Measurements from ENCODE around the gene GNAZ.
"Not testable (repeated sequence)": the region's sequence is repeated elsewhere in the genome, so short reads cannot be mapped to it uniquely, and the experiment has no call there.

GNAZ gene

GRCh38 chr22:23034621-23035556 is 35.4 kb upstream of the GNAZ start:
- no peaks in the 10 kb centered on the region for H3K4me1 ChIP-seq (ENCODE audit: insufficient read depth, low read length)
- H3K27me3 ChIP-seq (ENCODE audit: insufficient read depth, low read length) = peaks cover 3% of the 10 kb centered on the region
- no peaks in the 10 kb centered on the region for H3K9me3 ChIP-seq (ENCODE audit: low read length)
- no peaks in the 10 kb centered on the region for H3K36me3 ChIP-seq (ENCODE audit: insufficient read depth, low read length)
- H2AFZ ChIP-seq (ENCODE audit: low read depth, low read length) = no peak overlapping the region
- H3K4me3 ChIP-seq (ENCODE audit: low read length) = no peak overlapping the region

GRCh38 chr22:23035557-23036277 is 34.6 kb upstream of the GNAZ start:
- Histone ChIP-seq H3K4me1 (ENCODE audit: insufficient read depth, low read length) (no peaks in the 10 kb centered on the region), H3K9me3 (ENCODE audit: low read length) (no peaks in the 10 kb centered on the region), H3K36me3 (ENCODE audit: insufficient read depth, low read length) (no peaks in the 10 kb centered on the region), H2AFZ (ENCODE audit: low read depth, low read length) (no peak overlapping the region), H3K27me3 (ENCODE audit: insufficient read depth, low read length) (peaks cover 3% of the 10 kb centered on the region), H3K4me3 (ENCODE audit: low read length) (no peak overlapping the region)

DNA sequence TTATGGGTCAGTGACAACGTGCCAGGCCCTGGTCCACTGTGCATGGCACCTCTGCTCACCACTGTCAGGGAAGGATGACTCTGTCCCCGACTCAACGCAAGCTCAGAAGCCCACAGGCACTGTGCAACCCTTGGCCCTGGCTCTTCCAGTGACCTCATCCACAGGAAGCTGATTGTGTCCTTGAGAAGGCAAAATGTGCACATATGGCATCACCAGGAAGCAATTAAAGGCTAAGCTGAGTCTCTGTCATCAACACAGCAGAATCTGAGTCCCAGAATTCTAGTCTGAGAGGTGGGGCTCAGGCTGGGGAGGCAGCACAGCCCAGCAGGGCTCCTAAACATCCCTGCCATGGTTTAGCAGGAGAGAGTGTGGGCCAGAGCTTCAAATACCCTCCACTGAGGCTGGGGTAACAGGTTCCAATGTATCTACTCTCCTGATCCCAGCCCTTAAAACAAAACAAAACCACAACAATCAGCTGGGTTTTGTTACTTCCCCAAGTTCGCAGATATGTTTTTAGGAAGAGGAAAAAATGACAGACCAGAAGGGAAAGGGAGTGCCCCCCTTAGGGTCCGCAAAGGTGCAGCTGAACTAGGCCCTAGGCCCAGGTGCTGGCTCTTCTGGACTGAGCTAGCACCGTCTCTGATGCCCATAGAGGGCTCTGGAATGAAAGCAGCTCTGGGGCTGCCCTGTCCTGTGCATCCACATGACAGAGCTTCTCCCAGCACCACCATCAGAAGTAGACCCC is 33.5 kb upstream of the GNAZ start:
- Histone ChIP-seq H3K4me3 (ENCODE audit: low read length) (no peak overlapping the region), H2AFZ (ENCODE audit: low read depth, low read length) (no peak overlapping the region), H3K27me3 (ENCODE audit: insufficient read depth, low read length) (peaks cover 7% of the 10 kb centered on the region), H3K9me3 (ENCODE audit: low read length) (no peaks in the 10 kb centered on the region), H3K36me3 (ENCODE audit: insufficient read depth, low read length) (no peaks in the 10 kb centered on the region), H3K4me1 (ENCODE audit: insufficient read depth, low read length) (no peaks in the 10 kb centered on the region)

GRCh38 chr22:23037429-23038333 is 32.6 kb upstream of the GNAZ start:
- H2AFZ ChIP-seq (ENCODE audit: low read depth, low read length) = no peak overlapping the region
- no peaks in the 10 kb centered on the region for H3K4me1 ChIP-seq (ENCODE audit: insufficient read depth, low read length)
- H3K36me3 ChIP-seq (ENCODE audit: insufficient read depth, low read length) = no peaks in the 10 kb centered on the region
- H3K4me3 ChIP-seq (ENCODE audit: low read length) = no peak overlapping the region
- H3K27me3 ChIP-seq (ENCODE audit: insufficient read depth, low read length) = peaks cover 8% of the 10 kb centered on the region
- no peaks in the 10 kb centered on the region for H3K9me3 ChIP-seq (ENCODE audit: low read length)

GRCh38 chr22:23038334-23038642 is 32.0 kb upstream of the GNAZ start:
- Histone ChIP-seq H3K4me3 (ENCODE audit: low read length) (no peak overlapping the region), H3K4me1 (ENCODE audit: insufficient read depth, low read length) (no peaks in the 10 kb centered on the region), H3K27me3 (ENCODE audit: insufficient read depth, low read length) (peaks cover 8% of the 10 kb centered on the region), H3K9me3 (ENCODE audit: low read length) (no peaks in the 10 kb centered on the region), H2AFZ (ENCODE audit: low read depth, low read length) (no peak overlapping the region), H3K36me3 (ENCODE audit: insufficient read depth, low read length) (no peaks in the 10 kb centered on the region)

- Histone ChIP-seq H2AFZ (ENCODE audit: low read depth, low read length) (no peak overlapping the region), H3K4me1 (ENCODE audit: insufficient read depth, low read length) (no peaks in the 10 kb centered on the region), H3K36me3 (ENCODE audit: insufficient read depth, low read length) (no peaks in the 10 kb centered on the region), H3K9me3 (ENCODE audit: low read length) (no peaks in the 10 kb centered on the region), H3K4me3 (ENCODE audit: low read length) (no peak overlapping the region), H3K27me3 (ENCODE audit: insufficient read depth, low read length) (peaks cover 5% of the 10 kb centered on the region)
Observed at GRCh38 chr22:23038902-23039301, 31.4 kb upstream of the GNAZ start.

DNA sequence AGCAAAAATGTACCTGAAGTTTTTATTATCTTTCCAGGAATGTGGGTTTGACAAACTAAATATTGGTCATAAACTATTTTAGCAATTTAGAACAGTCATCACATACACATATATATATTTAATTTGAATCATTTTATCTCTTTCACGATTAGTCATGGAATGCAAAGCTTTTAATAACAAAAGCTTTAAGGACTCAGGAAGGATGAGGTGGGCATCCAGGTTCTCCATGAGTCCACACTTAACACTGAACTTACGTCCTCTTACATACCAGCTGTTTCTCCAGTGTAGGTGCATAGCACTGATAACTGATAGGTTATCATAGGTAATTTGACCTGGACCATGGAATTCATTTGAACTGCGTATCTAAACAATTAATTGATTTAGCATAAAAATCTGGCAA is 28.1 kb upstream of the GNAZ start:
- no peaks in the 10 kb centered on the region for H3K9me3 ChIP-seq (ENCODE audit: low read length)

GRCh38 chr22:23044570-23044969 is 25.7 kb upstream of the GNAZ start:
- H3K4me3 ChIP-seq (ENCODE audit: low read length) = no peak overlapping the region
- no peak overlapping the region for H2AFZ ChIP-seq (ENCODE audit: low read depth, low read length)
- no peaks in the 10 kb centered on the region for H3K4me1 ChIP-seq (ENCODE audit: insufficient read depth, low read length)
- H3K27me3 ChIP-seq (ENCODE audit: insufficient read depth, low read length) = peaks cover 5% of the 10 kb centered on the region
- H3K36me3 ChIP-seq (ENCODE audit: insufficient read depth, low read length) = no peaks in the 10 kb centered on the region
- H3K9me3 ChIP-seq (ENCODE audit: low read length) = no peaks in the 10 kb centered on the region

More for the DNA sequence above, 28.1 kb upstream of the GNAZ start:
- Histone ChIP-seq H2AFZ (ENCODE audit: low read depth, low read length) (no peak overlapping the region), H3K4me3 (ENCODE audit: low read length) (no peak overlapping the region), H3K4me1 (ENCODE audit: insufficient read depth, low read length) (no peaks in the 10 kb centered on the region), H3K27me3 (ENCODE audit: insufficient read depth, low read length) (peaks cover 5% of the 10 kb centered on the region), H3K36me3 (ENCODE audit: insufficient read depth, low read length) (no peaks in the 10 kb centered on the region)

DNA sequence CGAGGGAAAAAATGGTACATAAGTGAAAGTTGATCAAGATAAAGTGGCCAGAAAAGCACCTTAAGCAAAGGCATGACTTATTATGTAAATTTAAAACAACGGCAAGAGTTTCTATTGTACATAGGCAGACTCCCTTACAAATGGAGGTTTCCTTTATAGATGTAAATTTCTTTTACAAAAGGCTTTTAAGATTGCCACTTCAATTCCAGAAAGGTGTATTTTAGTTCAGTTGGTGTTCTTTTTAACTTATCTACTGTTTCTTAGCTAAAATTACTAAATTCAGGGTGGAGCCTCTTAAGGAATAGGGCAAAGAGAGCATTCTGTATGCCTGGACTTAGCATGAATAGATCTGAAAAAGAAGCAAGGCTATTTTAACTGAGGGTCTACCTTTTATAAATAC is 24.9 kb upstream of the GNAZ start:
- Histone ChIP-seq H3K4me1 (ENCODE audit: insufficient read depth, low read length) (no peaks in the 10 kb centered on the region), H2AFZ (ENCODE audit: low read depth, low read length) (no peak overlapping the region), H3K9me3 (ENCODE audit: low read length) (no peaks in the 10 kb centered on the region), H3K4me3 (ENCODE audit: low read length) (no peak overlapping the region), H3K36me3 (ENCODE audit: insufficient read depth, low read length) (no peaks in the 10 kb centered on the region), H3K27me3 (ENCODE audit: insufficient read depth, low read length) (peaks cover 5% of the 10 kb centered on the region)

GRCh38 chr22:23047265-23047664 is 23.1 kb upstream of the GNAZ start:
- Histone ChIP-seq H3K36me3 (ENCODE audit: insufficient read depth, low read length) (no peaks in the 10 kb centered on the region), H3K9me3 (ENCODE audit: low read length) (no peaks in the 10 kb centered on the region), H3K4me1 (ENCODE audit: insufficient read depth, low read length) (no peaks in the 10 kb centered on the region), H2AFZ (ENCODE audit: low read depth, low read length) (no peak overlapping the region), H3K4me3 (ENCODE audit: low read length) (no peak overlapping the region), H3K27me3 (ENCODE audit: insufficient read depth, low read length) (no peaks in the 10 kb centered on the region)

DNA sequence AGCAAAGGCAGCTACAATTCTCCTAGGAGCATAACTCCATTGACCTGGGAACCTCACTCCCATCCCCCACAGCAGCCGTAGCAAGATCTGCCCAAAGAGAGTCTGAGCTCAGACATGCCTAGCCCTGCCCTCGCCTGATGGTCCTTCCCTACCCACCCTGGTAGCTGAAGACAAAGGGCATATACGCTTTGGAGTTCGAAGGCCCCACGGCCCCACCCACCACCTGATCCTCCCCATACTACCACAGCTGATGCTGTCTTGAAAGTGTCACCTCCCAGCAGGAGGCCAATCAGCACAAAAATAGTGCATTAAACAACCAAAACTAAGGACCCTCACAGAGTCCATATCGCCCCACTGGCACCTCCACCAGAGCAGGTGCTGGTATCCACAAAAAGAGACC is 22.6 kb upstream of the GNAZ start:
- Histone ChIP-seq H3K4me3 (ENCODE audit: low read length) (no peak overlapping the region), H3K36me3 (ENCODE audit: insufficient read depth, low read length) (no peaks in the 10 kb centered on the region), H3K27me3 (ENCODE audit: insufficient read depth, low read length) (no peaks in the 10 kb centered on the region), H3K4me1 (ENCODE audit: insufficient read depth, low read length) (no peaks in the 10 kb centered on the region), H2AFZ (ENCODE audit: low read depth, low read length) (no peak overlapping the region), H3K9me3 (ENCODE audit: low read length) (no peaks in the 10 kb centered on the region)

GRCh38 chr22:23050546-23050945 is 19.8 kb upstream of the GNAZ start:
- not testable (repeated sequence) for H3K4me1 ChIP-seq (ENCODE audit: insufficient read depth, low read length); H3K36me3 ChIP-seq (ENCODE audit: insufficient read depth, low read length); H3K9me3 ChIP-seq (ENCODE audit: low read length); H2AFZ ChIP-seq (ENCODE audit: low read depth, low read length); H3K4me3 ChIP-seq (ENCODE audit: low read length); H3K27me3 ChIP-seq (ENCODE audit: insufficient read depth, low read length)
